ENCODE results near the gene NLGN1.

DNA sequence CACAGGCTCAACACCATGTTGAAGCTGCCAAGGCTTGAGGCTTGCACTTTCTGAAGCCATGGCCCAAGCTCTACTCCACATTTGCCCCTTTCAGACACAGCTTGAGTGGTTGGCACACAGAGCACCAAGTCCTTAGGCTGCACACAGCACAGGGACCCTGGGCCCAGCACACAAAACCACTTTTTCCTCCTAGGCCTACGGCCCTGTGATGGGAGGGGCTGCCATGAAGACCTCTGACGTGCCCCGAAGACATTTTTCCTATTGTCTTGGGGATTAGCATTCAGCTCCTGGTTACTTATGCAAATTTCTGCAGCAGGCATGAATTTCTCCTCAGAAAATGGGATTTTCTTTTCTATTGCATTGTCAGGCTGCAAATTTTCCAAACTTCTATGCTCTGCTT is 445.5 kb downstream of the NLGN1 start:
- TF ChIP-seq, protein P1, sequence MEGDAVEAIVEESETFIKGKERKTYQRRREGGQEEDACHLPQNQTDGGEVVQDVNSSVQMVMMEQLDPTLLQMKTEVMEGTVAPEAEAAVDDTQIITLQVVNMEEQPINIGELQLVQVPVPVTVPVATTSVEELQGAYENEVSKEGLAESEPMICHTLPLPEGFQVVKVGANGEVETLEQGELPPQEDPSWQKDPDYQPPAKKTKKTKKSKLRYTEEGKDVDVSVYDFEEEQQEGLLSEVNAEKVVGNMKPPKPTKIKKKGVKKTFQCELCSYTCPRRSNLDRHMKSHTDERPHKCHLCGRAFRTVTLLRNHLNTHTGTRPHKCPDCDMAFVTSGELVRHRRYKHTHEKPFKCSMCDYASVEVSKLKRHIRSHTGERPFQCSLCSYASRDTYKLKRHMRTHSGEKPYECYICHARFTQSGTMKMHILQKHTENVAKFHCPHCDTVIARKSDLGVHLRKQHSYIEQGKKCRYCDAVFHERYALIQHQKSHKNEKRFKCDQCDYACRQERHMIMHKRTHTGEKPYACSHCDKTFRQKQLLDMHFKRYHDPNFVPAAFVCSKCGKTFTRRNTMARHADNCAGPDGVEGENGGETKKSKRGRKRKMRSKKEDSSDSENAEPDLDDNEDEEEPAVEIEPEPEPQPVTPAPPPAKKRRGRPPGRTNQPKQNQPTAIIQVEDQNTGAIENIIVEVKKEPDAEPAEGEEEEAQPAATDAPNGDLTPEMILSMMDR (IDR thresholded peaks at IDR 0.05) = no peak
- no peak for TF ChIP-seq POLR2A (IDR thresholded peaks at IDR 0.05)
